SK-N-MC (cell line): ENCODE data around the gene GATA2.

Source experiments
- EZH2 ChIP-seq: fragments of 200-600 bp; sonication (generic); IDR thresholded peaks from one replicate; pipeline ENCODE4 v1.6.1; 2017; ENCODE audit warnings: antibody characterized with exemption
- POLR2AphosphoS5 ChIP-seq: IDR thresholded peaks from 2 replicates; pipeline ENCODE4 v1.6.1; 2012; ENCODE audit warnings: mild to moderate bottlenecking, low read depth, low read length, borderline replicate concordance

- TF ChIP-seq EZH2 (no peak), POLR2AphosphoS5 (no peak)
Observed at GRCh38 chr3:128479558-128480086, 13.4 kb downstream of the GATA2 start.
